Measurements from ENCODE around the gene XRCC5.

The XRCC5 gene

DNA sequence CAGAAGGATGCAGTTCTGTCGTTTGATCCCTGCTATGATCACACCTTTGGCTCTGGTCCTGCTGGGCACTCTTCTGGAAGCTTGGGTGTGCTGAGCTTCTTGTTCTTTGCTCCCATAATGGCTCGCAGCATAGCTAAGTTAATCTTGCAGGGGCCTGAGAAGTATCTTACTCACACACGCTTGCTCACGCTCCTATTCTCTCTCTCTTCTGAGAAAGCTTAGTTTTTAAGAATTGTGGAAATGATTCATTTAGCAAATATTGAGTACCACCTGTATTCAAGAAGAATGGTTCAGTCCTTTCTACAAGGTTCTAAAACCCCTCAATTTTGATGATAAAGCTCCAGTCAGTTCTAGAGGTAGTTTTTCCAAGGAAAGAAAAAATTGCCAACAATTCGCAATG lies 40.6 kb downstream of the XRCC5 start:
- Histone ChIP-seq H3K36me3 (ENCODE audit: low read length) (peaks cover 60% of the 10 kb centered on the region; the same call in 1 of the 2 replicates), H2AFZ (ENCODE audit: low read depth, low read length, severe bottlenecking) (no peak overlapping the region), H3K4me2 (ENCODE audit: low read depth, low read length, poor library complexity, severe bottlenecking) (no peak overlapping the region), H3F3A (ENCODE audit: insufficient read depth) (no peaks in the 10 kb centered on the region), H3K27me3 (ENCODE audit: low read length) (no peaks in the 10 kb centered on the region), H3K9me3 (ENCODE audit: insufficient read depth, low read length) (no peaks in the 10 kb centered on the region), H3K9me2 (replicated peaks; ENCODE audit: insufficient read depth, low read length) (no peaks in the 10 kb centered on the region), H3K9ac (ENCODE audit: low read length) (no peak overlapping the region), H3K27ac (ENCODE audit: low read depth, low read length) (no peak overlapping the region), H4K20me1 (ENCODE audit: low read depth, low read length) (peaks cover 22% of the 10 kb centered on the region; the same call in 1 of the 2 replicates), H3K79me2 (ENCODE audit: insufficient read depth, low read length) (peaks cover 42% of the 10 kb centered on the region), H3K4me3 (ENCODE audit: insufficient read depth, low read length, poor library complexity, severe bottlenecking) (no peak overlapping the region)
- TF ChIP-seq, protein P1, sequence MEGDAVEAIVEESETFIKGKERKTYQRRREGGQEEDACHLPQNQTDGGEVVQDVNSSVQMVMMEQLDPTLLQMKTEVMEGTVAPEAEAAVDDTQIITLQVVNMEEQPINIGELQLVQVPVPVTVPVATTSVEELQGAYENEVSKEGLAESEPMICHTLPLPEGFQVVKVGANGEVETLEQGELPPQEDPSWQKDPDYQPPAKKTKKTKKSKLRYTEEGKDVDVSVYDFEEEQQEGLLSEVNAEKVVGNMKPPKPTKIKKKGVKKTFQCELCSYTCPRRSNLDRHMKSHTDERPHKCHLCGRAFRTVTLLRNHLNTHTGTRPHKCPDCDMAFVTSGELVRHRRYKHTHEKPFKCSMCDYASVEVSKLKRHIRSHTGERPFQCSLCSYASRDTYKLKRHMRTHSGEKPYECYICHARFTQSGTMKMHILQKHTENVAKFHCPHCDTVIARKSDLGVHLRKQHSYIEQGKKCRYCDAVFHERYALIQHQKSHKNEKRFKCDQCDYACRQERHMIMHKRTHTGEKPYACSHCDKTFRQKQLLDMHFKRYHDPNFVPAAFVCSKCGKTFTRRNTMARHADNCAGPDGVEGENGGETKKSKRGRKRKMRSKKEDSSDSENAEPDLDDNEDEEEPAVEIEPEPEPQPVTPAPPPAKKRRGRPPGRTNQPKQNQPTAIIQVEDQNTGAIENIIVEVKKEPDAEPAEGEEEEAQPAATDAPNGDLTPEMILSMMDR (IDR thresholded peaks at IDR 0.05; ENCODE audit: insufficient read depth, low read length, poor library complexity, severe bottlenecking) = no peak
- no peak for TF ChIP-seq EZH2phosphoT487 (conservative IDR thresholded peaks at IDR 0.05; ENCODE audit: low read length)

- Histone ChIP-seq H3K4me2 (ENCODE audit: low read depth, low read length, poor library complexity, severe bottlenecking) (no peak overlapping the region), H3F3A (ENCODE audit: insufficient read depth) (no peaks in the 10 kb centered on the region), H3K9me2 (replicated peaks; ENCODE audit: insufficient read depth, low read length) (no peaks in the 10 kb centered on the region), H3K79me2 (ENCODE audit: insufficient read depth, low read length) (peaks cover 45% of the 10 kb centered on the region), H3K36me3 (ENCODE audit: low read length) (peaks cover 55% of the 10 kb centered on the region; the same call in 1 of the 2 replicates), H3K9me3 (ENCODE audit: insufficient read depth, low read length) (no peaks in the 10 kb centered on the region), H3K27ac (ENCODE audit: low read depth, low read length) (no peak overlapping the region), H3K27me3 (ENCODE audit: low read length) (no peaks in the 10 kb centered on the region), H2AFZ (ENCODE audit: low read depth, low read length, severe bottlenecking) (no peak overlapping the region), H4K20me1 (ENCODE audit: low read depth, low read length) (peaks cover 15% of the 10 kb centered on the region; the same call in 1 of the 2 replicates), H3K4me3 (ENCODE audit: insufficient read depth, low read length, poor library complexity, severe bottlenecking) (no peak overlapping the region), H3K9ac (ENCODE audit: low read length) (no peak overlapping the region)
- no peak for TF ChIP-seq EZH2phosphoT487 (conservative IDR thresholded peaks at IDR 0.05; ENCODE audit: low read length)
- TF ChIP-seq, protein P1 (IDR thresholded peaks at IDR 0.05; ENCODE audit: insufficient read depth, low read length, poor library complexity, severe bottlenecking) = no peak
These were observed 42.3 kb downstream of the XRCC5 start for GRCh38 chr2:216151313-216152025.

GRCh38 chr2:216155954-216156353 lies 46.8 kb downstream of the XRCC5 start:
- Histone ChIP-seq H3K9ac (ENCODE audit: low read length) (no peak overlapping the region), H4K20me1 (ENCODE audit: low read depth, low read length) (peaks cover 14% of the 10 kb centered on the region), H3F3A (ENCODE audit: insufficient read depth) (no peaks in the 10 kb centered on the region), H3K36me3 (ENCODE audit: low read length) (peaks cover 49% of the 10 kb centered on the region), H3K9me3 (ENCODE audit: insufficient read depth, low read length) (no peaks in the 10 kb centered on the region), H3K79me2 (ENCODE audit: insufficient read depth, low read length) (peaks cover 35% of the 10 kb centered on the region), H3K4me3 (ENCODE audit: insufficient read depth, low read length, poor library complexity, severe bottlenecking) (no peak overlapping the region), H3K27ac (ENCODE audit: low read depth, low read length) (no peak overlapping the region), H3K27me3 (ENCODE audit: low read length) (no peaks in the 10 kb centered on the region), H3K4me2 (ENCODE audit: low read depth, low read length, poor library complexity, severe bottlenecking) (no peak overlapping the region), H2AFZ (ENCODE audit: low read depth, low read length, severe bottlenecking) (no peak overlapping the region), H3K9me2 (replicated peaks; ENCODE audit: insufficient read depth, low read length) (no peaks in the 10 kb centered on the region)
- TF ChIP-seq, protein P1 (IDR thresholded peaks at IDR 0.05; ENCODE audit: insufficient read depth, low read length, poor library complexity, severe bottlenecking) = no peak
- TF ChIP-seq EZH2phosphoT487 (conservative IDR thresholded peaks at IDR 0.05; ENCODE audit: low read length) = no peak

All from SU-DHL-6 (cell line).